B cell (primary cell): ENCODE results near the gene MT1A. TPM values are rescaled to one million over a fixed set of nuclear protein-coding genes. Genes with fewer than 3 reads are reported as not detected.

ENCODE experiments used
- ATAC-seq: fragments of 200-7000 bp; cut with Tn5 transposase; one replicate; pipeline ENCODE4 v1.10.0; 2021; ENCODE audit warnings: low read depth, mild to moderate bottlenecking, moderate number of reproducible peaks, moderate library complexity
- CTCF ChIA-PET: fragments of 350-600 bp; sonication (Branson Sonifier 250); formaldehyde crosslinking; loops from one replicate; lab custom pipeline; 2021; ENCODE audit warnings: antibody characterized with exemption, inconsistent platforms; lab: Charles Lee
- POLR2A ChIA-PET: fragments of 350-600 bp; sonication (Branson Sonifier 250); formaldehyde crosslinking; loops from one replicate; lab custom pipeline; 2021; ENCODE audit warnings: antibody characterized with exemption; lab: Charles Lee
- DNase-seq: peaks from one replicate; pipeline ENCODE4 v3.0.0; 2013
- H2AFZ ChIP-seq: 2 replicates; pipeline ENCODE4 v1.6.1; 2012; ENCODE audit warnings: mild to moderate bottlenecking, low read depth, low read length; ENCODE audit not compliant: insufficient read depth, poor library complexity, severe bottlenecking
- H3K27ac ChIP-seq, 2 donors: 1 replicate in 1 of 2; 2 replicates in 1 of 2; pipeline ENCODE4 v1.5.1; 2012 to 2013; ENCODE audit warnings: low read length in 2 of 2, mild to moderate bottlenecking in 2 of 2, moderate library complexity in 1 of 2
- H3K27me3 ChIP-seq, 4 experiments: fragments of 200-600 bp in 1 of 4; sonication (generic) in 1 of 4; replicated peaks in 1 of 4; 1 replicate in 2 of 4; 2 replicates in 2 of 4; pipeline versions ENCODE4 v1.6.1 to v1.7.0; 2013 to 2016; ENCODE audit warnings: low read length in 3 of 4, mild to moderate bottlenecking in 2 of 4, mixed read lengths in 1 of 4, moderate library complexity in 1 of 4; ENCODE audit not compliant: insufficient read depth in 4 of 4, control insufficient read depth in 3 of 4; ENCODE audit errors: control extremely low read depth in 1 of 4
- H3K36me3 ChIP-seq, 2 experiments: replicated peaks in 1 of 2; 1 replicate in 1 of 2; 2 replicates in 1 of 2; pipeline versions ENCODE4 v1.6.1 to v1.7.1; 2013; ENCODE audit warnings: low read length in 1 of 2; ENCODE audit not compliant: insufficient read depth in 2 of 2, control insufficient read depth in 1 of 2; ENCODE audit errors: control extremely low read depth in 1 of 2, extremely low read depth in 1 of 2
- H3K4me1 ChIP-seq, 2 donors: fragments of 200-600 bp in 1 of 2; sonication (generic) in 1 of 2; 1 replicate in 1 of 2; 2 replicates in 1 of 2; pipeline versions ENCODE4 v1.5.1 to v1.6.1; 2013 to 2017; ENCODE audit warnings: low read length in 2 of 2; ENCODE audit not compliant: control insufficient read depth in 2 of 2, insufficient read depth in 2 of 2
- H3K4me2 ChIP-seq: replicated peaks from 2 replicates; pipeline ENCODE3; 2012; ENCODE audit warnings: mild to moderate bottlenecking, low read depth, low read length; ENCODE audit not compliant: poor library complexity, severe bottlenecking
- H3K4me3 ChIP-seq, 5 experiments: fragments of 200-600 bp in 1 of 5; sonication (generic) in 1 of 5; 1 replicate in 3 of 5; 2 replicates in 2 of 5; pipeline versions ENCODE4 v1.5.1 to v1.7.0; 2011 to 2016; ENCODE audit warnings: low read length in 4 of 5, mild to moderate bottlenecking in 4 of 5, low read depth in 2 of 5, control low read depth in 1 of 5, moderate library complexity in 1 of 5; ENCODE audit not compliant: insufficient read depth in 1 of 5; ENCODE audit errors: control extremely low read depth in 1 of 5, extremely low read depth in 1 of 5
- H3K79me2 ChIP-seq: fragments of 200-600 bp; sonication (generic); one replicate; pipeline ENCODE4 v1.6.0; 2016; ENCODE audit warnings: low read length; ENCODE audit not compliant: control insufficient read depth, insufficient read depth
- H3K9ac ChIP-seq: fragments of 200-600 bp; sonication (generic); 2 replicates; pipeline ENCODE4 v1.6.1; 2017; ENCODE audit warnings: mild to moderate bottlenecking, low read length, moderate library complexity
- H3K9me3 ChIP-seq, 3 donors: one replicate each; pipeline versions ENCODE4 v1.6.1 to v1.7.1; 2013; ENCODE audit warnings: low read length in 2 of 3; ENCODE audit not compliant: control insufficient read depth in 2 of 3, insufficient read depth in 1 of 3; ENCODE audit errors: control extremely low read depth in 1 of 3
- H4K20me1 ChIP-seq: 2 replicates; pipeline ENCODE4 v1.6.0; 2012; ENCODE audit warnings: mild to moderate bottlenecking, low read length; ENCODE audit not compliant: insufficient read depth, control insufficient read depth, poor library complexity, severe bottlenecking
- H3K27ac Mint-ChIP-seq: one replicate; pipeline ENCODE4 v1.8.0; 2021; ENCODE audit warnings: mixed read lengths
- H3K27me3 Mint-ChIP-seq: one replicate; pipeline ENCODE4 v1.8.0; 2021; ENCODE audit warnings: mixed read lengths
- H3K4me1 Mint-ChIP-seq: one replicate; pipeline ENCODE4 v1.8.0; 2021; ENCODE audit warnings: mixed read lengths
- H3K4me3 Mint-ChIP-seq: one replicate; pipeline ENCODE4 v1.8.0; 2021; ENCODE audit warnings: mixed read lengths
- H3K9me3 Mint-ChIP-seq: one replicate; pipeline ENCODE4 v1.8.0; 2022; ENCODE audit warnings: mixed read lengths; ENCODE audit not compliant: insufficient read depth
- EZH2 ChIP-seq: IDR thresholded peaks from 2 replicates; pipeline ENCODE4 v1.6.1; 2012; ENCODE audit warnings: borderline replicate concordance, low read depth, mild to moderate bottlenecking, moderate library complexity, low read length; ENCODE audit not compliant: insufficient read depth, poor library complexity, severe bottlenecking
- WGBS: methylation state at CpG from one replicate; pipeline ENCODE4 v1.1.5; 2013; ENCODE audit warnings: missing lambda C conversion rate; ENCODE audit not compliant: insufficient coverage; 5-methylcytosine and 5-hydroxymethylcytosine counted together
- intact Hi-C: fragments of 100-400 bp; cut with micrococcal nuclease; formaldehyde crosslinking; loops from one replicate; pipeline ENCODE4 v1.10.0; 2022
- polyA minus RNA-seq: library from RNA; depleted of rRNA, polyadenylated mRNA; stranded (reverse); fragments of >200 nt; gene quantifications from 2 replicates; pipeline ENCODE4 v1.2.3, GENCODE V29; 2012
- polyA plus RNA-seq: library from polyadenylated mRNA; depleted of rRNA; stranded (reverse); fragments of >200 nt; gene quantifications from 2 replicates; pipeline ENCODE4 v1.2.3, GENCODE V29; 2012
- total RNA-seq, 2 donors: library from RNA; stranded (reverse); fragments of 120-200 nt in 1 of 2; gene quantifications; 1 replicate in 1 of 2; 2 replicates in 1 of 2; pipeline versions ENCODE4 v1.2.3 to v1.2.4, GENCODE V29; 2013 to 2022
- TF ChIP-seq, protein P1 (sequence below): fragments of 200-600 bp; IDR thresholded peaks from one replicate; pipeline ENCODE4 v1.8.0; 2022; ENCODE audit warnings: antibody characterized with exemption, mild to moderate bottlenecking

MT1A gene
- total RNA-seq (not detected in 2 replicates), polyA plus RNA-seq (not detected in 2 replicates), polyA minus RNA-seq (not detected in 2 replicates)
- not detected for total RNA-seq (2013)

DNA sequence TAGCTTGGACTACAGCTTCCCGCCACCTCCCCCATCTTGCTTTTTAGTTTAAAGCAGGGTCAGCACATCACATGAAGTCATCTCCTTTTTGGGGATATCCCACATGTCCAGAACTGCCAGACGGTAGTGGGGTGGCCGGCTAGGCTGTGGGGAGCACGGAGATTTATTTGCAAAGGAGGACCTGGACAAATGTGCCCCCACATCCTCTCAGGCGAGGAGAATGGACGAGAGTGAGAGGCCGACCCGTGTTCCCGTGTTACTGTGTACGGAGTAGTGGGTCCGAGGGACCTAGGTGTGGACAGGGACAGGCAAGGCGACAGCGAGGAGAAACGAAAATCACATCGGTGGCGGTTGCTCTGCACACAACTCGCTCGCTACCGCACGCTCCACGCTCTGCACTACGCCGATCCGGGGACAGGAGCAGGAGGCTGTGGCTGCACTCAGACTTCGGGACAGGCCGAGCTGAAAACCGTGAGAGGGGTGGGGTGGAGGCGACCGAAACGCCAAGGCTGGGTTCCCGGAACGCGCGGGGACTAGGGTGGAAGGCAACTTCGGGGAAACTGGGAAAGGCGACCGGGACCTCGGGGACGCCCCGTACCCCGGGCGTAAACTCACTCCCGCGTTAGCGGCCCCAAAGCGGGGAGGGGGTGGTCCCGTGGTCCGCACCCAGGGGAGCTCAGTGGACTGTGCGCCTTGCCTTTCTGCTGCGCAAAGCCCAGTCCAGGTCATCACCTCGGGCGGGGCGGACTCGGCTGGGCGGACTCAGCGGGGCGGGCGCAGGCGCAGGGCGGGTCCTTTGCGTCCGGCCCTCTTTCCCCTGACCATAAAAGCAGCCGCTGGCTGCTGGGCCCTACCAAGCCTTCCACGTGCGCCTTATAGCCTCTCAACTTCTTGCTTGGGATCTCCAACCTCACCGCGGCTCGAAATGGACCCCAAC, at the start of gene MT1A:
MT1A (plus strand) TSS at position 853 of the 937 bp plus-strand sequence; CDS start at position 926, 73 bp downstream.
- H3K9ac ChIP-seq = no peak within 1 kb of the TSS
- no peaks in the 10 kb centered on the region for H3K79me2 ChIP-seq
- peaks cover 17 to 31% of the 10 kb centered on the region in 2 donors for H3K4me1 ChIP-seq
- H3K4me2 ChIP-seq = peak within 1 kb of the TSS; percentile 46
- peak; percentile 29 for DNase-seq
- Mint-ChIP-seq H3K4me1 (peaks cover 24% of the 10 kb centered on the region), H3K9me3 (no peaks in the 10 kb centered on the region), H3K27me3 (peaks cover 78% of the 10 kb centered on the region), H3K4me3 (peak within 1 kb of the TSS; percentile 63), H3K27ac (no peak within 1 kb of the TSS)
- no peaks in the 10 kb centered on the region for H4K20me1 ChIP-seq
- POLR2A ChIA-PET = no interaction called here
- H2AFZ ChIP-seq = peak within 1 kb of the TSS; percentile 28
- no peaks in the 10 kb centered on the region for H3K36me3 ChIP-seq
- intact Hi-C loops = loop anchor here (10.0 kb wide), 1 partner anchor 47 kb away; the partner anchor contains the start of gene MT1X
- TF ChIP-seq, protein P1, sequence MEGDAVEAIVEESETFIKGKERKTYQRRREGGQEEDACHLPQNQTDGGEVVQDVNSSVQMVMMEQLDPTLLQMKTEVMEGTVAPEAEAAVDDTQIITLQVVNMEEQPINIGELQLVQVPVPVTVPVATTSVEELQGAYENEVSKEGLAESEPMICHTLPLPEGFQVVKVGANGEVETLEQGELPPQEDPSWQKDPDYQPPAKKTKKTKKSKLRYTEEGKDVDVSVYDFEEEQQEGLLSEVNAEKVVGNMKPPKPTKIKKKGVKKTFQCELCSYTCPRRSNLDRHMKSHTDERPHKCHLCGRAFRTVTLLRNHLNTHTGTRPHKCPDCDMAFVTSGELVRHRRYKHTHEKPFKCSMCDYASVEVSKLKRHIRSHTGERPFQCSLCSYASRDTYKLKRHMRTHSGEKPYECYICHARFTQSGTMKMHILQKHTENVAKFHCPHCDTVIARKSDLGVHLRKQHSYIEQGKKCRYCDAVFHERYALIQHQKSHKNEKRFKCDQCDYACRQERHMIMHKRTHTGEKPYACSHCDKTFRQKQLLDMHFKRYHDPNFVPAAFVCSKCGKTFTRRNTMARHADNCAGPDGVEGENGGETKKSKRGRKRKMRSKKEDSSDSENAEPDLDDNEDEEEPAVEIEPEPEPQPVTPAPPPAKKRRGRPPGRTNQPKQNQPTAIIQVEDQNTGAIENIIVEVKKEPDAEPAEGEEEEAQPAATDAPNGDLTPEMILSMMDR = no peak
- TF ChIP-seq EZH2 = no peak
- WGBS = 8% methylated on average over 65 of the region's 68 CpGs
- no peak within 1 kb of the TSS for H3K27ac ChIP-seq
- peaks cover 0 to 73% (median 36%) of the 10 kb centered on the region in 4 experiments for H3K27me3 ChIP-seq
- ATAC-seq = no peak
- CTCF ChIA-PET = interaction anchor here (0.7 kb wide), 1 partner anchor 15 kb away, joined by 3 read pairs; no protein-coding TSS in a partner anchor
- peaks cover 0 to 4% (median 0%) of the 10 kb centered on the region in 3 donors for H3K9me3 ChIP-seq
- no peak within 1 kb of the TSS for H3K4me3 ChIP-seq

DNA sequence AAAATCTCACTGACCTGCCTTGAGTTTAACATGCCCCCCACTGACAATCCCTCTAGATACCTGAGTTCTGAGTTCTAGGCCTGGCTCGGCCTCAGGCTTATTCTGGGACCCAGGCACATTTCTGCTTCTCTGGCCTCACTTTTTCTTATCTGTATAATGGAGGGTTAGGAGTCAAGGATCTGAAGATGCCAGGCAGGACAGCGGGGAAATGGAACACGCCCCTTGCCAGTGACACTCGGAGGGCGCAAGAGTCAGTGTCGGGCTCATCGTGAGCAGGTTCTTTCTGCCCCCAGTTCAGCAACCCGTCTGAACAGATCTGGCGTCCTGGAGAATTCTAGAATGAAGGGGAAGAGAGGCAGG, 49.7 kb upstream of the MT1A start:
- Histone ChIP-seq H3K27ac (no peak overlapping the region), H3K4me1 (peaks cover 6 to 8% of the 10 kb centered on the region in 2 donors), H3K9ac (no peak overlapping the region), H3K4me3 (no peak overlapping the region), H3K79me2 (no peaks in the 10 kb centered on the region), H4K20me1 (no peaks in the 10 kb centered on the region), H3K9me3 (peaks cover 0 to 8% (median 1%) of the 10 kb centered on the region in 3 donors), H3K27me3 (peaks cover 0 to 30% (median 13%) of the 10 kb centered on the region in 4 experiments), H3K4me2 (peak overlapping the region; percentile 49), H3K36me3 (no peaks in the 10 kb centered on the region), H2AFZ (no peak overlapping the region)
- H3K4me3 Mint-ChIP-seq = peak overlapping the region; percentile 54
- H3K27me3 Mint-ChIP-seq = peaks cover 58% of the 10 kb centered on the region
- no peak overlapping the region for H3K27ac Mint-ChIP-seq
- ChIA-PET CTCF (no interaction called here), POLR2A (no interaction called here)
- TF ChIP-seq EZH2 = no peak
- TF ChIP-seq, protein P1 = no peak
- 32% methylated on average over 8 of the region's 9 CpGs for WGBS
- no peak for ATAC-seq
- no peak for DNase-seq
- H3K4me1 Mint-ChIP-seq = peaks cover 7% of the 10 kb centered on the region
- no peaks in the 10 kb centered on the region for H3K9me3 Mint-ChIP-seq
- intact Hi-C loops = no loop called here
